Ishikawa (cell line): Measurements from ENCODE around the gene DIP2C.

Experiments
- CEBPB ChIP-seq: IDR thresholded peaks from 2 replicates; pipeline ENCODE4 v1.6.1; 2012
- CREB1 ChIP-seq: IDR thresholded peaks from 2 replicates; pipeline ENCODE4 v1.6.1; 2012; ENCODE audit warnings: low read depth
- EGR1 ChIP-seq: IDR thresholded peaks from 2 replicates; pipeline ENCODE4 v1.6.1; 2012
- EP300 ChIP-seq: IDR thresholded peaks from 2 replicates; pipeline ENCODE4 v1.6.1; 2012; ENCODE audit warnings: borderline replicate concordance
- FOXM1 ChIP-seq: IDR thresholded peaks from 2 replicates; pipeline ENCODE4 v1.6.1; 2012; ENCODE audit warnings: low read depth, borderline replicate concordance
- NFIC ChIP-seq: IDR thresholded peaks from 2 replicates; pipeline ENCODE4 v1.6.1; 2012
- RAD21 ChIP-seq: IDR thresholded peaks from 2 replicates; pipeline ENCODE4 v1.6.1; 2012; ENCODE audit warnings: low read depth
- TAF1 ChIP-seq: IDR thresholded peaks from 2 replicates; pipeline ENCODE4 v1.6.1; 2012; ENCODE audit warnings: low read depth, mild to moderate bottlenecking
- TCF12 ChIP-seq: IDR thresholded peaks from 2 replicates; pipeline ENCODE4 v1.6.1; 2012; ENCODE audit warnings: low read depth
- TEAD4 ChIP-seq: IDR thresholded peaks from 2 replicates; pipeline ENCODE4 v1.6.1; 2012
- YY1 ChIP-seq: IDR thresholded peaks from 2 replicates; pipeline ENCODE4 v1.6.1; 2012; ENCODE audit warnings: low read depth
- ZBTB7A ChIP-seq: IDR thresholded peaks from 2 replicates; pipeline ENCODE4 v1.6.1; 2012; ENCODE audit warnings: low read depth
- TF ChIP-seq, protein P1 (sequence below): IDR thresholded peaks from 2 replicates; pipeline ENCODE4 v1.6.1; 2012; ENCODE audit warnings: low read depth, mild to moderate bottlenecking
- TF ChIP-seq, protein P2 (sequence below): IDR thresholded peaks from 2 replicates; pipeline ENCODE4 v1.6.1; 2012
- TF ChIP-seq, protein P3 (sequence below): IDR thresholded peaks from 2 replicates; pipeline ENCODE4 v1.6.1; 2012

Gene DIP2C

DNA sequence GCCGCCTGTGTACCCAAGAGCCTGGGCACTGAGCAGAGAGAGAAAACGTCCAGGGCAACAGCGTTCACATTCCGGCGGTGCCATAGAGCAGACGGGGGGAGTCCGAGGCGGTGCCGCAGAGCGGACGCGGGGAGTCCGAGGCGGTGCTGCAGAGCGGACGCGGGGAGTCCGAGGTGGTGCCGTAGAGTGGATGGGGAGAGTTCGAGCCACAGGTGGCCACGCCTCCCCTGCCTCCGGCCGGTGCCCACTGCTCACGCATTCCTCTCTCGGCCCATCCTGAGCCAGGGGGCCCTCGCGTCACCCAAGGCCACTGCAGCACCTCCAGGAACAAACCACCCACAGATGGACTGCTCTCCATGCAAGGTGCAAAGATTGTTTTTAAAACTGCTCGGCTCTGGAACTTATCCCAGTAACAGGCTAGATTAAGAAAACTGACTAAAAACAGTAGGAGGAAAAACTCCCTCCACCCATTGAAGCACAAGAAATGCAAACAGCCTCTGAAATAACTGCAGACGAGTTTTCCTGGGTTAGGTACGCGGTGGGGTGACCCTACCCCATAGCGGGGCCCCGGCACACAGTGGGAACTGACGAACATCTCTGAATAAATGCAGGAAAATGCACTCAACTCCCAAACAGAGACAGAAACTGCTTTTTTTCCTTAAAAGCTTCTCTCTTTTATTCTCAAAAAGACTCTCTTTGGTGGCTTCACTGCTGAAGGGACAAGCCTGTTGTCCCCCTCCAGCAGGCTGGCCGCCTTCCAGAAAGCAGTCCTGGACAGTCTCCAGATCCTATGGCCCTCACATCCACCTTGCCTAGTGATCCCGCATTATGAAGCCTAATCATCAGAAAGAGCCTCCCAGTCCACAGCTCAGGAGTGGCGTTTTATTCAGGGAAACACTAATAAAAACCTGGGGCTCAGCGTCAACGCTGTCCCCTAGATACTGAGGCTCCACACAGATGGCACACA, 55.9 kb downstream of the DIP2C start:
- no peak for TF ChIP-seq FOXM1
- no peak for TF ChIP-seq CREB1
- TF ChIP-seq, protein P1, sequence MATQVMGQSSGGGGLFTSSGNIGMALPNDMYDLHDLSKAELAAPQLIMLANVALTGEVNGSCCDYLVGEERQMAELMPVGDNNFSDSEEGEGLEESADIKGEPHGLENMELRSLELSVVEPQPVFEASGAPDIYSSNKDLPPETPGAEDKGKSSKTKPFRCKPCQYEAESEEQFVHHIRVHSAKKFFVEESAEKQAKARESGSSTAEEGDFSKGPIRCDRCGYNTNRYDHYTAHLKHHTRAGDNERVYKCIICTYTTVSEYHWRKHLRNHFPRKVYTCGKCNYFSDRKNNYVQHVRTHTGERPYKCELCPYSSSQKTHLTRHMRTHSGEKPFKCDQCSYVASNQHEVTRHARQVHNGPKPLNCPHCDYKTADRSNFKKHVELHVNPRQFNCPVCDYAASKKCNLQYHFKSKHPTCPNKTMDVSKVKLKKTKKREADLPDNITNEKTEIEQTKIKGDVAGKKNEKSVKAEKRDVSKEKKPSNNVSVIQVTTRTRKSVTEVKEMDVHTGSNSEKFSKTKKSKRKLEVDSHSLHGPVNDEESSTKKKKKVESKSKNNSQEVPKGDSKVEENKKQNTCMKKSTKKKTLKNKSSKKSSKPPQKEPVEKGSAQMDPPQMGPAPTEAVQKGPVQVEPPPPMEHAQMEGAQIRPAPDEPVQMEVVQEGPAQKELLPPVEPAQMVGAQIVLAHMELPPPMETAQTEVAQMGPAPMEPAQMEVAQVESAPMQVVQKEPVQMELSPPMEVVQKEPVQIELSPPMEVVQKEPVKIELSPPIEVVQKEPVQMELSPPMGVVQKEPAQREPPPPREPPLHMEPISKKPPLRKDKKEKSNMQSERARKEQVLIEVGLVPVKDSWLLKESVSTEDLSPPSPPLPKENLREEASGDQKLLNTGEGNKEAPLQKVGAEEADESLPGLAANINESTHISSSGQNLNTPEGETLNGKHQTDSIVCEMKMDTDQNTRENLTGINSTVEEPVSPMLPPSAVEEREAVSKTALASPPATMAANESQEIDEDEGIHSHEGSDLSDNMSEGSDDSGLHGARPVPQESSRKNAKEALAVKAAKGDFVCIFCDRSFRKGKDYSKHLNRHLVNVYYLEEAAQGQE, result no peak
- no peak for TF ChIP-seq YY1
- no peak for TF ChIP-seq CEBPB
- TF ChIP-seq, protein P2, sequence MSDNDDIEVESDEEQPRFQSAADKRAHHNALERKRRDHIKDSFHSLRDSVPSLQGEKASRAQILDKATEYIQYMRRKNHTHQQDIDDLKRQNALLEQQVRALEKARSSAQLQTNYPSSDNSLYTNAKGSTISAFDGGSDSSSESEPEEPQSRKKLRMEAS, result no peak
- no peak for TF ChIP-seq ZBTB7A
- no peak for TF ChIP-seq TCF12
- no peak for TF ChIP-seq RAD21
- TF ChIP-seq EP300, result no peak
- no peak for TF ChIP-seq TAF1
- no peak for TF ChIP-seq TEAD4
- TF ChIP-seq EGR1, result no peak
- TF ChIP-seq, protein P3, sequence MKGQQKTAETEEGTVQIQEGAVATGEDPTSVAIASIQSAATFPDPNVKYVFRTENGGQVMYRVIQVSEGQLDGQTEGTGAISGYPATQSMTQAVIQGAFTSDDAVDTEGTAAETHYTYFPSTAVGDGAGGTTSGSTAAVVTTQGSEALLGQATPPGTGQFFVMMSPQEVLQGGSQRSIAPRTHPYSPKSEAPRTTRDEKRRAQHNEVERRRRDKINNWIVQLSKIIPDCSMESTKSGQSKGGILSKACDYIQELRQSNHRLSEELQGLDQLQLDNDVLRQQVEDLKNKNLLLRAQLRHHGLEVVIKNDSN, result no peak
- no peak for TF ChIP-seq NFIC

DNA sequence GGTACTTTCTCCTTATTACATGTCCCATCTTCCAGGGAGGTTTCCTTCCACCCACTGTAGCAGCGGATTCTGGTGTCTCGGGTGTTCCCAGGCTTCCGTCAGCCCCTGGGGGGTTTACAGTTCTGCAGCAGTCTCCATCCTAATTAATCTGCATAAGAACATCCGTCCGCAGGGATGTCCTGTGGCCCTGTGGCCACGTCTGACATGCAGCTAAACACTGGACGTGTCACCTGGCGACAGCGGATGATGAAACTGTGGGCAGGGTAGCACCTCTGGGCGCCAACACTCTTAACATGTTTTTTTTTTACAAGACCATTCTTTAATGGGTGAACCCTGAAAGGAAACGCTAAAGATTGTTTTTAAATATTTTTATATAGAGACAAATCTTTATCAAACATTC, 58.2 kb downstream of the DIP2C start:
- TF ChIP-seq CEBPB (no peak), EGR1 (no peak), NFIC (no peak), YY1 (no peak), TAF1 (no peak), RAD21 (no peak)
- TF ChIP-seq, protein P2, result no peak

DNA sequence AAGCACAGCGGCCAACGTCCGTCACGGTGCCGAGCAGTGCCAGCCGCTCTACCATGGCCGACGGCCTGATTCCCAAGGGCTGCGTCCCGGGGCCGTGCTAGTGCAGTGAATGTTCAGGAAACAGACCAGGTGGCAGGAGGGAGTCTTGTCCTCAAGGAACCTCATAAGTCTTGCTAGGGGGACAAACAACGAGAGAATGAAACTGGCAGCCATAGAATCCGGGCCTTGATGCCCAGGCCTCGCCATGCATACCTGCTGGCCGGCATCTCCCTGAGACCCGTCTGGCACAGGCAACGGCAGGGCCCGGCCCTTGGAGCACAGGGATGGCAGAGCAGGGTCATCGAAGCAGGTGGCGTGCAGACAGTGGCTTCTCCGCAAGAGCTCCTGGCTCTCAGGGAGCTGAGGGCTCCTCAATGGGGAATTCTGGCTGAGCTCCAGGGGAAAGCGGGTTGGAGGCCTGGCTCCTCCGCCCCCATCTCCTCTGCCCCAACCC, 58.8 kb downstream of the DIP2C start:
- TF ChIP-seq YY1 (no peak), ZBTB7A (no peak), CEBPB (no peak), TEAD4 (no peak), NFIC (no peak), TAF1 (no peak)

DNA sequence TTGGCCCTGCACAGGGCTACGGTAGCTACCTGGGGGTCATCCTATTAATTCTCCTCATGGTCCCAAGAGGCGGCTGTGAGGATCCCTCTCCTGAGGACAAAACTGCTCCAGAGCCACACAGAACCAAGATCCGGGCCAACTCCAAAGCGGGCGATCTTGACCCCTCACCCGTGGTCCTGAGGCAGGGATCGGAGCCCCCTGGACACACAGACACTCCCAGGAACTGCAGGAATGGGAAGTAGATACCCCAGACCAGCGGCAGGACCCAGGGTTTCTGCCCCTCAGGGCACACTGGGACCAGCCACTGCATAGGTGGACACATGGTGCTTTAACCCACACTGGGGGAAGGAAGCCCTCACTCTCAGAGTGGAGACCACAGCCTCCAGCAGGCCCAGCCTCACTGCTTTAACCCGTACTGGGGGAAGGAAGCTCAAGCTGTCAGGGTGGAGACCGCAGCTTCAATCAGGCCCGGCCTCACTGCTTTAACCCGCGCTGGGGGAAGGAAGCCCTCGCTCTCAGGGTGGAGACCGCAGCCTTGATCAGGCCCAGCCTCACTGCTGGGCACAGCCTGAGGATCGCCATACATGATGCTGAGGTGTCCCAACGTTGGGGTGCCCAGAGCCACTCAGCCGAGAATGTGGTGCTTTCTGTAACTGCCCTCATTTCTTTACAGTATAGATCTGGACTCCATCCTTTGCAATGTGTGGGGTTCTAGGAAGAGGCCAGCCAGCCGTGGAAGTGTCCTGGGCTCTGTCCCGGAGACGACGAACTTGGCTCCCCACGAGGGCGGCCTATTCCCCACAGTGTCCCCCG, 60.1 kb downstream of the DIP2C start:
- TF ChIP-seq, protein P1, result no peak
- no peak for TF ChIP-seq CEBPB
- no peak for TF ChIP-seq CREB1
- TF ChIP-seq TEAD4, result no peak
- TF ChIP-seq ZBTB7A, result no peak
- no peak for TF ChIP-seq FOXM1
- TF ChIP-seq RAD21, result no peak
- TF ChIP-seq TAF1, result no peak
- TF ChIP-seq, protein P2, result no peak
- TF ChIP-seq YY1, result no peak
- no peak for TF ChIP-seq NFIC
- no peak for TF ChIP-seq TCF12
- TF ChIP-seq EGR1, result no peak
- no peak for TF ChIP-seq EP300

DNA sequence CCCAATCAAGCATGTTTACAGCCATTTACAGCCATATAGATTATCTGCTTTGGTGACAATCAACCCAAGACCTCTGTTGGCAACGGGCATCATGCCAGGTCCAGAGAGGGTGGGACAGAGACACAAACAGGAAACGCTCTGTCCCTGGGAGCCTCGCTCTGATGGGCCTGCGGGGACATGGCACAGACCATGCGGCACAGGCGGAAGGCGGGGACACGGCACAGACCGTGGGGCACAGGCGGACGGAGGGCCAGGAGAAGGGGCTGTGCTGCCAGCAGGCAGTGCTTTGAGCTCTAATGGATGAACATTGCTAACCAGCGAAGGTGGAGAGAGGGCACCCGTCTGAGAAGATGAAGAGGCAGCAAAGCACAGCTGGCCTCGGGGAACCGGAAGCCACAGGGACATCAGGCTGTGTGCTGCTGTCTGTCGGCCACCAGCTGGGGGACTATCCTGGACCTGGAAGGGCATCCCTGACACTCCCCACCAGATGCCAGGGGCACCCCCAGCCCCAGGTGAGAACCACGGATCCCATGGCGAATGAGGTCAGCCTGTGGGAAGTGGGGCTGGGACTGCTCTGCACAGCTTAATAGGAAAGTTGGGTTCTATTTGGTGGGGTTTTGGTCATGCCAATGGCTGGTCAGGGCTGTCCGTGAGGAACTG, 61.0 kb downstream of the DIP2C start:
- no peak for TF ChIP-seq TCF12
- no peak for TF ChIP-seq CREB1
- TF ChIP-seq, protein P1, result no peak
- TF ChIP-seq, protein P2, result no peak
